PC-3 (cell line): Measurements from ENCODE around the gene LHX8. TPM values are rescaled to one million over a fixed set of nuclear protein-coding genes. Genes with fewer than 3 reads are reported as not detected.
A peak's percentile ranks its signal among the peaks of the same experiment; 100 is the strongest.
"Not testable (repeated sequence)": the region's sequence is repeated elsewhere in the genome, so short reads cannot be mapped to it uniquely, and the experiment has no call there.

Experiments used
- ATAC-seq: fragments of 200-7000 bp; cut with Tn5 transposase; 2 replicates; pipeline ENCODE4 v1.9.1; 2020; ENCODE audit warnings: mild to moderate bottlenecking, moderate library complexity
- BruUV-seq: library from RNA; stranded (reverse); fragments of 400-500 nt; replicated peaks from 2 replicates; lab custom pipeline; 2021; lab: Mats Ljungman, UMichigan
- CTCF ChIA-PET: fragments of 300-600 bp; sonication (Branson Sonifier 250); formaldehyde crosslinking; loops from one replicate; lab custom pipeline; 2022; ENCODE audit warnings: antibody characterized with exemption; lab: Charles Lee
- POLR2A ChIA-PET: fragments of 300-600 bp; sonication (Branson Sonifier 250); formaldehyde crosslinking; loops from one replicate; lab custom pipeline; 2022; ENCODE audit warnings: antibody characterized with exemption; ENCODE audit not compliant: unreplicated experiment; lab: Charles Lee
- DNase-seq: peaks from one replicate; pipeline ENCODE4 v3.0.0-alpha.2; 2015
- H2AFZ ChIP-seq: fragments of 300-600 bp; sonication (generic); 2 replicates; pipeline ENCODE4 v1.6.0; 2016; ENCODE audit warnings: antibody characterized with exemption, low read length
- H3F3A ChIP-seq: fragments of 300-600 bp; sonication (generic); one replicate; pipeline ENCODE4 v1.6.0; 2017; ENCODE audit warnings: antibody characterized with exemption, low read length, control low read depth, mild to moderate bottlenecking; ENCODE audit not compliant: unreplicated experiment
- H3K27ac ChIP-seq: fragments of 300-600 bp; sonication (generic); 2 replicates; pipeline ENCODE4 v1.5.1; 2016; ENCODE audit warnings: mild to moderate bottlenecking, low read length
- H3K27me3 ChIP-seq: fragments of 300-600 bp; sonication (generic); 2 replicates; pipeline ENCODE4 v1.6.1; 2016; ENCODE audit warnings: low read length, mixed read lengths
- H3K36me3 ChIP-seq: fragments of 300-600 bp; sonication (generic); 2 replicates; pipeline ENCODE4 v1.6.1; 2016; ENCODE audit warnings: low read depth, mixed run types, low read length, mixed read lengths
- H3K4me1 ChIP-seq: fragments of 300-600 bp; sonication (generic); 2 replicates; pipeline ENCODE4 v1.5.1; 2016; ENCODE audit warnings: low read length; ENCODE audit not compliant: insufficient read depth
- H3K4me2 ChIP-seq: fragments of 300-600 bp; sonication (generic); 2 replicates; pipeline ENCODE4 v1.6.0; 2016; ENCODE audit warnings: low read length
- H3K4me3 ChIP-seq: fragments of 300-600 bp; sonication (generic); 2 replicates; pipeline ENCODE4 v1.5.1; 2016; ENCODE audit warnings: mild to moderate bottlenecking, low read length, mixed read lengths
- H3K79me2 ChIP-seq: fragments of 300-600 bp; sonication (generic); 2 replicates; pipeline ENCODE4 v1.6.1; 2017; ENCODE audit warnings: low read length, mixed read lengths
- H3K9ac ChIP-seq: fragments of 300-600 bp; sonication (generic); 2 replicates; pipeline ENCODE4 v1.6.0; 2016; ENCODE audit warnings: mild to moderate bottlenecking, low read length
- H3K9me2 ChIP-seq: fragments of 300-600 bp; sonication (generic); replicated peaks from 2 replicates; pipeline ENCODE4 v1.6.1; 2016; ENCODE audit warnings: mixed run types, low read length, mixed read lengths
- H3K9me3 ChIP-seq: fragments of 300-600 bp; sonication (generic); 2 replicates; pipeline ENCODE4 v1.6.1; 2016; ENCODE audit warnings: low read length, mixed read lengths
- H4K20me1 ChIP-seq: fragments of 300-600 bp; sonication (generic); 2 replicates; pipeline ENCODE4 v1.6.1; 2016; ENCODE audit warnings: low read length, mixed read lengths
- EZH2 ChIP-seq: fragments of 300-600 bp; sonication (generic); IDR thresholded peaks from one replicate; pipeline ENCODE4 v1.6.1; 2017; ENCODE audit warnings: antibody characterized with exemption, mild to moderate bottlenecking, low read length; ENCODE audit not compliant: unreplicated experiment
- EZH2phosphoT487 ChIP-seq: fragments of 300-600 bp; sonication (generic); IDR thresholded peaks from 2 replicates; pipeline ENCODE4 v1.6.1; 2018; ENCODE audit warnings: mild to moderate bottlenecking, antibody characterized with exemption, low read length, borderline replicate concordance
- intact Hi-C: fragments of 100-400 bp; cut with micrococcal nuclease; formaldehyde crosslinking; loops from 2 replicates; pipeline ENCODE4 v1.9.0; 2023
- total RNA-seq: library from RNA; depleted of rRNA; stranded (reverse); fragments of >200 nt; gene quantifications from 2 replicates; pipeline ENCODE4 v1.2.3, GENCODE V29; 2014
- TF ChIP-seq, protein P1 (sequence below): fragments of 300-600 bp; sonication (generic); conservative IDR thresholded peaks from 2 replicates; pipeline ENCODE4 v1.5.1; 2017; ENCODE audit warnings: antibody characterized with exemption, low read depth, mild to moderate bottlenecking, low read length

The LHX8 gene
- total RNA-seq, 1 experiment from 2014 or later, result not detected

DNA sequence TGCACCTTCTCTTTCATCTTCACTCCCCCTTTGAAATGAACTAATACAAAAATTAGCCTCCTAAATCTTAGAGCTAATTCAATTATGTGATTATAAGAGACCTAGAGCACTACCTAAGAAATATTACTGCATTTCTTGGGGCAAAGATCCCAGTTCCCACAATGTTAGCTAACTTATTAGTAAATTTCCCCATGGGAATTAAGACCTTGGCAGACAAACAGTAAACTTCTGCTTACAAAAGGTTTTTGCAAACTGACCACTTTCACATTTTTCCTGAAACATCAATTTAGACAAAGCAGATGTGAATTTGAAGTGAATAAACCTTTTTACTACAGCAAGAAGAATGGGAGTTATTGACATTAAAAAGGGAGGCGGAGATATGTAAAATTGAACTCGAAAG lies 34.6 kb upstream of the LHX8 start:
- no TSS peak for BruUV-seq
- Histone ChIP-seq H3K9me3 (no peaks in the 10 kb centered on the region), H3K27ac (no peak overlapping the region), H3K9me2 (no peaks in the 10 kb centered on the region), H2AFZ (no peak overlapping the region), H3K9ac (no peak overlapping the region), H3K4me1 (no peaks in the 10 kb centered on the region), H3K4me2 (no peak overlapping the region), H3K27me3 (peaks cover 29% of the 10 kb centered on the region), H4K20me1 (no peaks in the 10 kb centered on the region), H3K4me3 (no peak overlapping the region), H3K36me3 (no peaks in the 10 kb centered on the region), H3F3A (no peaks in the 10 kb centered on the region), H3K79me2 (no peaks in the 10 kb centered on the region)
- ATAC-seq (no peak), DNase-seq (no peak)
- TF ChIP-seq EZH2 (no peak), EZH2phosphoT487 (no peak)
- TF ChIP-seq, protein P1, sequence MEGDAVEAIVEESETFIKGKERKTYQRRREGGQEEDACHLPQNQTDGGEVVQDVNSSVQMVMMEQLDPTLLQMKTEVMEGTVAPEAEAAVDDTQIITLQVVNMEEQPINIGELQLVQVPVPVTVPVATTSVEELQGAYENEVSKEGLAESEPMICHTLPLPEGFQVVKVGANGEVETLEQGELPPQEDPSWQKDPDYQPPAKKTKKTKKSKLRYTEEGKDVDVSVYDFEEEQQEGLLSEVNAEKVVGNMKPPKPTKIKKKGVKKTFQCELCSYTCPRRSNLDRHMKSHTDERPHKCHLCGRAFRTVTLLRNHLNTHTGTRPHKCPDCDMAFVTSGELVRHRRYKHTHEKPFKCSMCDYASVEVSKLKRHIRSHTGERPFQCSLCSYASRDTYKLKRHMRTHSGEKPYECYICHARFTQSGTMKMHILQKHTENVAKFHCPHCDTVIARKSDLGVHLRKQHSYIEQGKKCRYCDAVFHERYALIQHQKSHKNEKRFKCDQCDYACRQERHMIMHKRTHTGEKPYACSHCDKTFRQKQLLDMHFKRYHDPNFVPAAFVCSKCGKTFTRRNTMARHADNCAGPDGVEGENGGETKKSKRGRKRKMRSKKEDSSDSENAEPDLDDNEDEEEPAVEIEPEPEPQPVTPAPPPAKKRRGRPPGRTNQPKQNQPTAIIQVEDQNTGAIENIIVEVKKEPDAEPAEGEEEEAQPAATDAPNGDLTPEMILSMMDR, result no peak
- ChIA-PET CTCF (no interaction called here), POLR2A (no interaction called here)
- intact Hi-C loops, result no loop called here

DNA sequence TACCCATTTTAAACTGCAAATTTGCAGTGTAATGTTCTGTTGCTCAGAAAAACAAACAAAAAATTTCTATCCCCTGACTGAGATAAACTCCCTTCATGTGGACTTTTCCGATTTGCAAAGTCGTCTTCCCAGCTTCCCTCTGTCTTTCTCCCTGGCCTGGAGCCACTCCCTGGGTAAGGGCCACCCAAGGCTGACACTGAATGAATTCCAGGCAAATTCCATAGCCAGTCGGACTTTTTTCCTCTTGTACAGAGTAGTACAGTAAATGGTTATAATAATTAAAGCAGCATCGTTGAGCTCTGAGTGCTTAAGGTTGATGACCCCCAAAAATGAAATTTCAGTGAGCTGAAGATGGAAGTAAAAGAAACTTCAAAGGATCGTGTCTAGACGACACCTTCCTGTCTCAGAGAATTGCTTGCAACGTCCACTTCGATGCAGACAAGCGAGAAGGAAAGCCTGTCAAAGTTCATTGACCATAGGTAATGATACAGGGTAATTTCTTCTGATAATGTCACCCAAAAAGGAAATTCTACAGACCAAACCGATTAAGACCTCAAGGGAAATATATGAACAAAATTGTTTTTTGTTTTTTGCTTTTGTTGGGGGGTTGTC lies 33.6 kb upstream of the LHX8 start:
- H3K27me3 ChIP-seq, result peaks cover 29% of the 10 kb centered on the region
- TF ChIP-seq EZH2 (no peak), EZH2phosphoT487 (no peak)
- TF ChIP-seq, protein P1, result no peak
- no peak overlapping the region for H2AFZ ChIP-seq
- DNase-seq (no peak), ATAC-seq (no peak)
- BruUV-seq, result no TSS peak
- H3K9ac ChIP-seq, result no peak overlapping the region
- H4K20me1 ChIP-seq, result no peaks in the 10 kb centered on the region
- no peaks in the 10 kb centered on the region for H3F3A ChIP-seq
- intact Hi-C loops, result no loop called here
- no peaks in the 10 kb centered on the region for H3K9me3 ChIP-seq
- 0 out of 2 replicates have a peak overlapping the region, but pooled peaks have one; percentile 11 for H3K4me2 ChIP-seq
- ChIA-PET POLR2A (no interaction called here), CTCF (no interaction called here)
- no peaks in the 10 kb centered on the region for H3K4me1 ChIP-seq
- H3K79me2 ChIP-seq, result no peaks in the 10 kb centered on the region
- H3K4me3 ChIP-seq, result no peak overlapping the region
- no peaks in the 10 kb centered on the region for H3K9me2 ChIP-seq
- no peak overlapping the region for H3K27ac ChIP-seq
- H3K36me3 ChIP-seq, result no peaks in the 10 kb centered on the region

DNA sequence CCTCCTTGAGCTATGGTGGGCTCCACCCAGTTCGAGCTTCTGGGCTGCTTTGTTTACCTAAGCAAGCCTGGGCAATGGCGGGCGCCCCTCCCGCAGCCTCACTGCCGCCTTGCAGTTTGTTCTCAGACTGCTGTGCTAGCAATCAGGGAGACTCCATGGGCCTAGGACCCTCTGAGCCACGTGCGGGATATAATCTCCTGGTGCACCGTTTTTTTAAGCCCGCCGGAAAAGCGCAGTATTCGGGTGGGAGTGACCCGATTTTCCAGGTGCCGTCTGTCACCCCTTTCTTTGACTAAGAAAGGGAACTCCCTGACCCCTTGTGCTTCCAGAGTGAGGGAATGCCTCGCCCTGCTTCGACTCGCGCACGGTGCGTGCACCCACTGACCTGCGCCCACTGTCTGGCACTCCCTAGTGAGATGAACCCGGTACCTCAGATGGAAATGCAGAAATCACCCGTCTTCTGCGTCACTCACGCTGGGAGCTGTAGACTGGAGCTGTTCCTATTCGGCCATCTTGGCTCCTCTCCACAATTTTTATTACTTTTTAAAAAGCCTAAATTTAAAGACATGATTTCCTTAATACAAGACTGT lies 21.7 kb upstream of the LHX8 start:
- ATAC-seq, H2AFZ ChIP-seq, H3K36me3 ChIP-seq, H3K9me2 ChIP-seq, H3F3A ChIP-seq, H3K9ac ChIP-seq, H4K20me1 ChIP-seq, DNase-seq, H3K79me2 ChIP-seq, H3K27ac ChIP-seq, BruUV-seq, intact Hi-C loops, H3K4me2 ChIP-seq, CTCF ChIA-PET, POLR2A ChIA-PET, H3K9me3 ChIP-seq, H3K4me3 ChIP-seq, H3K4me1 ChIP-seq: not testable (repeated sequence)
- peaks cover 19% of the 10 kb centered on the region for H3K27me3 ChIP-seq
